Prostate gland (tissue), 2 donors: ENCODE data around the gene GRHL1. TPM values are rescaled to one million over a fixed set of nuclear protein-coding genes. Genes with fewer than 3 reads are reported as not detected.

Source experiments
- DNase-seq: peaks from one replicate; pipeline ENCODE4 v3.0.0-alpha.2; 2019; ENCODE audit warnings: low spot score
- H3K27ac ChIP-seq, 2 donors: fragments of 200-600 bp; sonication (generic); 2 replicates each; pipeline ENCODE4 v1.5.1; 2017 to 2019
- H3K27me3 ChIP-seq: fragments of 200-600 bp; sonication (generic); replicated peaks from 2 replicates; pipeline ENCODE4 v1.5.1; 2019; ENCODE audit not compliant: insufficient read depth
- H3K36me3 ChIP-seq, 2 donors: fragments of 200-600 bp; sonication (generic); 1 replicate in 1 of 2; 2 replicates in 1 of 2; pipeline versions ENCODE4 v1.5.1 to v1.8.1; 2017 to 2019
- H3K4me1 ChIP-seq: fragments of 200-600 bp; sonication (generic); replicated peaks from 2 replicates; pipeline ENCODE4 v1.5.1; 2019
- H3K4me3 ChIP-seq, 2 donors: fragments of 200-600 bp; sonication (generic); 2 replicates each; pipeline ENCODE4 v1.5.1; 2017 to 2019
- H3K9me3 ChIP-seq: fragments of 200-600 bp; sonication (generic); 2 replicates; pipeline ENCODE4 v1.5.1; 2017
- POLR2A ChIP-seq: fragments of 450-650 bp; IDR thresholded peaks from one replicate; pipeline ENCODE4 v1.6.1; 2016; ENCODE audit warnings: antibody characterized with exemption, mild to moderate bottlenecking
- POLR2AphosphoS5 ChIP-seq: sonication (generic); formaldehyde crosslinking; IDR thresholded peaks from one replicate; pipeline ENCODE4 v1.6.1; 2017; ENCODE audit warnings: antibody characterized with exemption
- WGBS: methylation state at CpG from one replicate; pipeline ENCODE4 v1.1.5; 2018; 5-methylcytosine and 5-hydroxymethylcytosine counted together
- intact Hi-C: fragments of 100-400 bp; cut with DNase I; formaldehyde crosslinking; loops from one replicate; pipeline ENCODE4 v1.14.2; 2022
- total RNA-seq, 2 donors: library from RNA; depleted of rRNA; stranded (reverse); fragments of >200 nt; gene quantifications; one replicate each; pipeline ENCODE4 v1.1.0, GENCODE V29; 2016
- TF ChIP-seq, protein P1 (sequence below), 4 experiments: fragments of 200-600 bp in 2 of 4; fragments of 450-650 bp in 2 of 4; sonication (generic) in 2 of 4; IDR thresholded peaks; 1 replicate in 3 of 4; 2 replicates in 1 of 4; pipeline ENCODE4 v1.5.1; 2016 to 2019; ENCODE audit warnings: antibody characterized with exemption in 4 of 4, mild to moderate bottlenecking in 2 of 4, moderate library complexity in 2 of 4

GRHL1 gene
- total RNA-seq, 2 donors from 2014 or later, result 25.7 to 31.8 TPM

DNA sequence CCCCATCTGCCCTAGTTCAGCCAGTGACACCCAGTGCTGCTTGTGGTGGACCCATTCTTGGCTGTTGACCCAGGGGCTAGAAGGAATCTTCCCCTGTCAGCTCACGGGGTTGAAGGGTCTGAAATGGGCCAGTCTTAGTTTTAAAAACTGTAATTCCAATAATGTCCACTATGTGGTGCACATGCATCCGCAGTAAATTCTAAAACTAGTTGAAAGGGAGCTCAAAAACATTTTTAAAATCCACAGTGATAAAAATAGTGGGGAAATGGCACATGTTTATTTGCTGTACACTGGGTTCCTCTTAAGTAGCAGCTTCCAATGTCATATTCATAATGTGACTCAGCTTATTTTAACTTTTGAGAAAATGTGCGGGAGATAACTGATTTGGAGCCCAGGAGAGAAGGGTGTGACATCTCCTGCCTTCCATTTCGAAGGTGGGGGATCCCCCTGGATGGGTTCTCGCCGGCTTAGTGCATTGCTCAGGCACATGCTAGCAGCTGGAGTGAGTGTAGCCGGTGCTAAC lies 32.8 kb downstream of the GRHL1 start:
- Histone ChIP-seq H3K9me3 (no peaks in the 10 kb centered on the region), H3K36me3 (no peaks in the 10 kb centered on the region), H3K4me3 (no peak overlapping the region), H3K4me1 (no peaks in the 10 kb centered on the region), H3K27ac (peak overlapping the region; percentile 16 to 35), H3K27me3 (no peaks in the 10 kb centered on the region)
- TF ChIP-seq, protein P1, sequence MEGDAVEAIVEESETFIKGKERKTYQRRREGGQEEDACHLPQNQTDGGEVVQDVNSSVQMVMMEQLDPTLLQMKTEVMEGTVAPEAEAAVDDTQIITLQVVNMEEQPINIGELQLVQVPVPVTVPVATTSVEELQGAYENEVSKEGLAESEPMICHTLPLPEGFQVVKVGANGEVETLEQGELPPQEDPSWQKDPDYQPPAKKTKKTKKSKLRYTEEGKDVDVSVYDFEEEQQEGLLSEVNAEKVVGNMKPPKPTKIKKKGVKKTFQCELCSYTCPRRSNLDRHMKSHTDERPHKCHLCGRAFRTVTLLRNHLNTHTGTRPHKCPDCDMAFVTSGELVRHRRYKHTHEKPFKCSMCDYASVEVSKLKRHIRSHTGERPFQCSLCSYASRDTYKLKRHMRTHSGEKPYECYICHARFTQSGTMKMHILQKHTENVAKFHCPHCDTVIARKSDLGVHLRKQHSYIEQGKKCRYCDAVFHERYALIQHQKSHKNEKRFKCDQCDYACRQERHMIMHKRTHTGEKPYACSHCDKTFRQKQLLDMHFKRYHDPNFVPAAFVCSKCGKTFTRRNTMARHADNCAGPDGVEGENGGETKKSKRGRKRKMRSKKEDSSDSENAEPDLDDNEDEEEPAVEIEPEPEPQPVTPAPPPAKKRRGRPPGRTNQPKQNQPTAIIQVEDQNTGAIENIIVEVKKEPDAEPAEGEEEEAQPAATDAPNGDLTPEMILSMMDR (IDR thresholded peaks at IDR 0.05), result peak; percentile 66 to 83 (median 72)
- TF ChIP-seq POLR2A (no peak), POLR2AphosphoS5 (peak; percentile 35)
- DNase-seq, result no peak
- 28% methylated on average over 7 of the region's 7 CpGs for WGBS
- intact Hi-C loops, result loop anchor here (2.0 to 10.0 kb wide), 2 partner anchors 65 to 169 kb away; no protein-coding TSS in a partner anchor

DNA sequence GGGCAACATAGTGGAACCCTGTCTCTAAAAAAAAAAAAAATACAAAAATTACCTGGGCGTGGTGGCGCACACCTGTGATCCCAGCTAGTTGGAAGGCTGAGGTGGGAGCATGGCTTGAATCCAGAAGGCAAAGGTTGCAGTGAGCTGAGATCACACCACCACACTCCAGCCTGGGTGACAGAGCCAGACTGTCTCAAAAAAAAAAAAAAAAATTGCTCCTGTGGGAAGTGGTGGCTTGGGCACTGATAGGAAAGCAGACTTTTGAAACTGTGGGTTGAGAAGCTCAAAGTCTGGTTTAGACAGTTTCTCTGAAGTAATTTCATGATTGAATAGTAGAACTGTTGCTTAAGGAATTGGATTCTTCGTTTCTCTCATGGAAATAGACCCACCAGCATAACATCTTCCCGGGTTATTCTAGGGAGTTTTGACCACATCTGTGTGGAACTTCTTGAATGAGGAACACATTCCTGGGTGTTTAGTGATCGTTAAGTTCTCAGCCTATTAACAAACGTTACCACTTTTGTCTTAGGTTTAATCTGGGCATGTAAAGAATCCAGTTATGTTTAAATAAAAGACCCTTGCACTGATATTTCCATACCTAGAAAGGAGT lies 33.5 kb downstream of the GRHL1 start:
- TF ChIP-seq, protein P1 (IDR thresholded peaks at IDR 0.05), result no peak
- TF ChIP-seq POLR2AphosphoS5 (no peak), POLR2A (no peak)
- Histone ChIP-seq H3K36me3 (no peaks in the 10 kb centered on the region), H3K4me3 (no peak overlapping the region), H3K27me3 (no peaks in the 10 kb centered on the region), H3K9me3 (no peaks in the 10 kb centered on the region), H3K4me1 (no peaks in the 10 kb centered on the region), H3K27ac (peak overlapping the region; percentile 16 to 35)
- WGBS, result 56% methylated on average over 6 of the region's 6 CpGs
- intact Hi-C loops, result loop anchor here (2.0 to 10.0 kb wide), 2 partner anchors 64 to 170 kb away; no protein-coding TSS in a partner anchor
- no peak for DNase-seq

DNA sequence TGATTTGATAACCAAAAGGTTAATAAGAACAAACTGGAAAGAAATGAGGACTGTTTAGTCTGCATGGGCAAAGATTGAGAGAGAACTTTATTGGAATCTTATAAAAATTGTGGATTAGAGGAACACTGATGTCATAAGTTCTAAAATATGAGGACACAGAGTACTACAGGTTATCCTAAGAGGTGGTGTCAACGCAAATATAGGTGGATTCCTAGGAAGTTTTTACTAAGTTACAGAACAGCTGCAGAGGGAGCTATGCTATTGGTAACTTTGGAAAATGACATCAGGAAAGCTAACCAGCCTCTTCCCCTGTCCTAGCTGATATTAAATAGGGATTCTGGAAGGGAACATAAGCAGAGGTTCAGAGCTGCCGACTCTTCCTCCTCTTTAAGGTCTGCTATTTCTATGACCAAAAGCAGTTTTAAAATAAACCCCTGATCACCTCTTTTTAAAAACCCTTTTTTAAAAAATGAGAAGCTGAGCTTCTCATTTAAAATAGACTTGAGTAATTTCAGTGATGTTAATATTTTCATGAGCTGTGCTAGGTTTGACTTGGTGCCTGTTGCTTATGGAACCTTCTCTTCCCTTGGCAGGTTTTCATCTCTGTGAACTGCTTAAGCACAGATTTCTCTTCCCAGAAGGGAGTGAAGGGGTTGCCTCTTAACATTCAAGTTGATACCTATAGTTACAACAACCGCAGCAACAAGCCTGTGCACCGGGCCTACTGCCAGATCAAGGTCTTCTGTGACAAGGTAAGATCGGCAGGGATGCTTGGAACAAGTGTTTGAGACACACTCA lies 34.2 kb downstream of the GRHL1 start:
- Histone ChIP-seq H3K4me1 (no peaks in the 10 kb centered on the region), H3K27me3 (no peaks in the 10 kb centered on the region)
- intact Hi-C loops, result loop anchor here (2.0 to 10.0 kb wide), 2 partner anchors 63 to 171 kb away; no protein-coding TSS in a partner anchor

DNA sequence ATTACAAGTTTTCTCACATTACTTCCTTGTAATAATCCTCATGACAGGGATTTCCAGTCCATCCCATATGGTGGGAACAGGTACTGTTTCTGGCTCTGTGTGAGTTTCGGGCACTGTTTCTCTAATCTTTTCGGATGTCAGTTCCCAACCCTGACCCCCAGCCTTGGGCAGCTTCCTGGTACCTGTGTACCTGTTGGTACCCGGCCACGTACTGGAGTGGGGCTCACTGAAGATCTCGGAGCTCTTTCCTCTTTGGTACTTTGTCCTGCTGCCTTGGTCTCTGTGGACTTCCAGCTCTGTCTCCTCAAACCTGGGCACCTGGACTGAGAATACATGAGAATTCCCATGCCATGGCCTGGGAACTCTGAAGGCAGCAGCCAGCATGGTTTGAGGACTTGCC lies 36.8 kb downstream of the GRHL1 start:
- peaks cover 7% of the 10 kb centered on the region for H3K4me1 ChIP-seq
- no peaks in the 10 kb centered on the region for H3K36me3 ChIP-seq
- WGBS, result 98% methylated on average over 5 of the region's 5 CpGs
- intact Hi-C loops, result loop anchor here (10.0 kb wide), 1 partner anchor 174 kb away; no protein-coding TSS in a partner anchor
- no peak for TF ChIP-seq POLR2AphosphoS5
- no peak for TF ChIP-seq POLR2A
- TF ChIP-seq, protein P1 (IDR thresholded peaks at IDR 0.05), result no peak
- H3K27ac ChIP-seq, result peak overlapping the region in 1 of 2 donors; percentile 26
- H3K4me3 ChIP-seq, result no peak overlapping the region
- no peaks in the 10 kb centered on the region for H3K9me3 ChIP-seq
- DNase-seq, result no peak
- H3K27me3 ChIP-seq, result no peaks in the 10 kb centered on the region

More for the DNA sequence above, 34.2 kb downstream of the GRHL1 start:
- no peak for DNase-seq
- no peaks in the 10 kb centered on the region for H3K36me3 ChIP-seq
- peak overlapping the region; percentile 16 to 35 for H3K27ac ChIP-seq
- TF ChIP-seq, protein P1 (IDR thresholded peaks at IDR 0.05), result no peak
- TF ChIP-seq POLR2AphosphoS5, result no peak
- no peak for TF ChIP-seq POLR2A
- no peak overlapping the region for H3K4me3 ChIP-seq
- 72% methylated on average over 5 of the region's 5 CpGs for WGBS
- H3K9me3 ChIP-seq, result no peaks in the 10 kb centered on the region
